Urinary bladder (tissue), 4 donors: ENCODE results near the gene KLB. TPM values are rescaled to one million over a fixed set of nuclear protein-coding genes. Genes with fewer than 3 reads are reported as not detected.

Source experiments
- DNase-seq: peaks from one replicate; pipeline ENCODE4 v3.0.0-alpha.2; 2015; ENCODE audit errors: extremely low spot score
- H3K27ac ChIP-seq: one replicate; pipeline ENCODE4 v1.5.1; 2013; ENCODE audit warnings: low read depth, mild to moderate bottlenecking, moderate library complexity
- H3K36me3 ChIP-seq: one replicate; pipeline ENCODE4 v1.6.1; 2013; ENCODE audit warnings: mild to moderate bottlenecking, moderate library complexity; ENCODE audit not compliant: insufficient read depth
- H3K4me1 ChIP-seq: one replicate; pipeline ENCODE4 v1.6.1; 2013; ENCODE audit warnings: mild to moderate bottlenecking, moderate library complexity; ENCODE audit not compliant: insufficient read depth
- H3K4me3 ChIP-seq: one replicate; pipeline ENCODE4 v1.5.1; 2013; ENCODE audit warnings: low read depth, low read length
- WGBS: extraction: QIAGEN DNeasy Blood & Tissue Kit; methylation state at CpG from one replicate; pipeline ENCODE4 v1.1.7; 2013; 5-methylcytosine and 5-hydroxymethylcytosine counted together
- polyA plus RNA-seq: library from polyadenylated mRNA; stranded (reverse); fragments of 200-250 nt; gene quantifications from one replicate; pipeline ENCODE4 v1.2.3, GENCODE V29; 2013
- total RNA-seq: library from RNA; depleted of rRNA; stranded (reverse); fragments of >200 nt; gene quantifications from one replicate; pipeline ENCODE4 v1.2.3, GENCODE V29; 2014
- donor health status: healthy with polysubstance abuse.
- donor health status: healthy.

Gene KLB
- total and polyA plus RNA-seq, 2 donors = 0.16 to 0.48 TPM

- DNase-seq = no peak
- H3K4me1 ChIP-seq = no peaks in the 10 kb centered on the region
- WGBS = 69% methylated on average over 7 of the region's 7 CpGs
- no peaks in the 10 kb centered on the region for H3K36me3 ChIP-seq
- no peak overlapping the region for H3K4me3 ChIP-seq
- H3K27ac ChIP-seq = no peak overlapping the region
Observed at GRCh38 chr4:39435659-39436563, 29.2 kb downstream of the KLB start.

- no peaks in the 10 kb centered on the region for H3K36me3 ChIP-seq
- H3K4me3 ChIP-seq = no peak overlapping the region
- no peak for DNase-seq
- H3K4me1 ChIP-seq = no peaks in the 10 kb centered on the region
- H3K27ac ChIP-seq = no peak overlapping the region
- 82% methylated on average over 2 of the region's 2 CpGs for WGBS
Observed at GRCh38 chr4:39441593-39441992, 34.9 kb downstream of the KLB start.

GRCh38 chr4:39442998-39443397, 36.3 kb downstream of the KLB start:
- Histone ChIP-seq H3K4me1 (no peaks in the 10 kb centered on the region), H3K27ac (no peak overlapping the region), H3K36me3 (no peaks in the 10 kb centered on the region), H3K4me3 (no peak overlapping the region)
- 85% methylated on average over 4 of the region's 4 CpGs for WGBS
- DNase-seq = no peak

GRCh38 chr4:39446483-39446841, 39.7 kb downstream of the KLB start:
- Histone ChIP-seq H3K4me3 (peak overlapping the region; percentile 21), H3K27ac (no peak overlapping the region), H3K4me1 (no peaks in the 10 kb centered on the region), H3K36me3 (no peaks in the 10 kb centered on the region)
- DNase-seq = no peak
- 79% methylated on average over 20 of the region's 20 CpGs for WGBS

GRCh38 chr4:39446842-39447573, 40.3 kb downstream of the KLB start:
- no peaks in the 10 kb centered on the region for H3K36me3 ChIP-seq
- H3K27ac ChIP-seq = peak overlapping the region; percentile 3
- peak overlapping the region; percentile 21 for H3K4me3 ChIP-seq
- no peak for DNase-seq
- WGBS = 5% methylated on average over 61 of the region's 61 CpGs
- no peaks in the 10 kb centered on the region for H3K4me1 ChIP-seq

GRCh38 chr4:39450618-39451017, 43.9 kb downstream of the KLB start:
- no peak overlapping the region for H3K4me3 ChIP-seq
- no peak for DNase-seq
- H3K36me3 ChIP-seq = no peaks in the 10 kb centered on the region
- 37% methylated on average over 2 of the region's 2 CpGs for WGBS
- no peaks in the 10 kb centered on the region for H3K4me1 ChIP-seq
- H3K27ac ChIP-seq = no peak overlapping the region

- no peaks in the 10 kb centered on the region for H3K36me3 ChIP-seq
- H3K27ac ChIP-seq = no peak overlapping the region
- no peak for DNase-seq
- H3K4me3 ChIP-seq = no peak overlapping the region
- WGBS = 91% methylated on average over 6 of the region's 6 CpGs
- peaks cover under 1% of the 10 kb centered on the region for H3K4me1 ChIP-seq
Observed at GRCh38 chr4:39451423-39452023, 44.8 kb downstream of the KLB start.

- WGBS = 88% methylated on average over 6 of the region's 6 CpGs
- peaks cover 3% of the 10 kb centered on the region for H3K36me3 ChIP-seq
- H3K4me1 ChIP-seq = peaks cover 2% of the 10 kb centered on the region
- no peak overlapping the region for H3K27ac ChIP-seq
- DNase-seq = no peak
- H3K4me3 ChIP-seq = no peak overlapping the region
Observed at GRCh38 chr4:39452153-39452859, 45.6 kb downstream of the KLB start.

GRCh38 chr4:39452860-39453587, 46.3 kb downstream of the KLB start:
- Histone ChIP-seq H3K4me3 (no peak overlapping the region), H3K36me3 (peaks cover 3% of the 10 kb centered on the region), H3K27ac (no peak overlapping the region), H3K4me1 (peaks cover 2% of the 10 kb centered on the region)
- 81% methylated on average over 11 of the region's 11 CpGs for WGBS
- DNase-seq = no peak

- no peak for DNase-seq
- Histone ChIP-seq H3K27ac (no peak overlapping the region), H3K4me1 (peaks cover 2% of the 10 kb centered on the region), H3K36me3 (peaks cover 3% of the 10 kb centered on the region), H3K4me3 (no peak overlapping the region)
- 83% methylated on average over 2 of the region's 2 CpGs for WGBS
Observed at GRCh38 chr4:39453738-39454137, 47.0 kb downstream of the KLB start.

GRCh38 chr4:39455486-39455885, 48.8 kb downstream of the KLB start:
- 90% methylated on average over 6 of the region's 6 CpGs for WGBS
- H3K27ac ChIP-seq = no peak overlapping the region
- H3K4me3 ChIP-seq = no peak overlapping the region
- peaks cover 2% of the 10 kb centered on the region for H3K4me1 ChIP-seq
- DNase-seq = no peak
- peaks cover 3% of the 10 kb centered on the region for H3K36me3 ChIP-seq

GRCh38 chr4:39456946-39457763, 50.4 kb downstream of the KLB start:
- no peak overlapping the region for H3K27ac ChIP-seq
- DNase-seq = no peak
- peaks cover 2% of the 10 kb centered on the region for H3K4me1 ChIP-seq
- no peak overlapping the region for H3K4me3 ChIP-seq
- 73% methylated on average over 10 of the region's 10 CpGs for WGBS
- H3K36me3 ChIP-seq = peaks cover 3% of the 10 kb centered on the region
